ENCODE results near the gene CALN1.

DNA sequence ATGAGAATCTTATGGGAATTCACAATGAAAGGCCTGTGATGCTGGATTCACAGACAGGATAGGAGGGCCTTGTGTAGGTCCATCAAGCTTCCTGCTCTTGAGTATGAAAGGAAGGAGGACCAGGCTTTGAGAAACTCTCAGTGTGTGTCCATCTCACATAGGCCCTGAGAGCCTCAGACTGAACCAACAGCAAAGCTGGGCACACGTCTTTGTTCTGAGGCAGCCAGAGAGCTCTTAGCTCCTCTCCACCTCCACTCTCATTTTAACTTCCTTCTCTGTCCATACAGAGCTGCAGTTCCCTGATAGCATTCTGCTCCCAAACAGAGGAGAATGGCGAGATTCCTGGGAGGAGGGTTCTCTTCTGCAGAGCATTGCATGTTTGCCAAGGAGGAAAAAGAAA, 515.6 kb downstream of the CALN1 start:
- TF ChIP-seq, protein P1, sequence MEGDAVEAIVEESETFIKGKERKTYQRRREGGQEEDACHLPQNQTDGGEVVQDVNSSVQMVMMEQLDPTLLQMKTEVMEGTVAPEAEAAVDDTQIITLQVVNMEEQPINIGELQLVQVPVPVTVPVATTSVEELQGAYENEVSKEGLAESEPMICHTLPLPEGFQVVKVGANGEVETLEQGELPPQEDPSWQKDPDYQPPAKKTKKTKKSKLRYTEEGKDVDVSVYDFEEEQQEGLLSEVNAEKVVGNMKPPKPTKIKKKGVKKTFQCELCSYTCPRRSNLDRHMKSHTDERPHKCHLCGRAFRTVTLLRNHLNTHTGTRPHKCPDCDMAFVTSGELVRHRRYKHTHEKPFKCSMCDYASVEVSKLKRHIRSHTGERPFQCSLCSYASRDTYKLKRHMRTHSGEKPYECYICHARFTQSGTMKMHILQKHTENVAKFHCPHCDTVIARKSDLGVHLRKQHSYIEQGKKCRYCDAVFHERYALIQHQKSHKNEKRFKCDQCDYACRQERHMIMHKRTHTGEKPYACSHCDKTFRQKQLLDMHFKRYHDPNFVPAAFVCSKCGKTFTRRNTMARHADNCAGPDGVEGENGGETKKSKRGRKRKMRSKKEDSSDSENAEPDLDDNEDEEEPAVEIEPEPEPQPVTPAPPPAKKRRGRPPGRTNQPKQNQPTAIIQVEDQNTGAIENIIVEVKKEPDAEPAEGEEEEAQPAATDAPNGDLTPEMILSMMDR (optimal IDR thresholded peaks at IDR 0.05 in 1 of 3, IDR thresholded peaks at IDR 0.05 in 1 of 3, conservative IDR thresholded peaks at IDR 0.05 in 1 of 3; ENCODE audit: extremely low read depth in 1 of 3, insufficient read depth in 2 of 3, low read length in 3 of 3): no peak
- no peak for TF ChIP-seq EZH2 (IDR thresholded peaks at IDR 0.05; ENCODE audit: low read length)
